ENCODE data around the gene NUDC. TPM values are rescaled to one million over a fixed set of nuclear protein-coding genes. Genes with fewer than 3 reads are reported as not detected.

Gene NUDC
- total and polyA plus RNA-seq, 2 of the 13 experiments (the other 11 are each of a cell fraction or from before 2014, with no cell fraction given): 34.7 to 104 TPM

- TF ChIP-seq, protein P1, sequence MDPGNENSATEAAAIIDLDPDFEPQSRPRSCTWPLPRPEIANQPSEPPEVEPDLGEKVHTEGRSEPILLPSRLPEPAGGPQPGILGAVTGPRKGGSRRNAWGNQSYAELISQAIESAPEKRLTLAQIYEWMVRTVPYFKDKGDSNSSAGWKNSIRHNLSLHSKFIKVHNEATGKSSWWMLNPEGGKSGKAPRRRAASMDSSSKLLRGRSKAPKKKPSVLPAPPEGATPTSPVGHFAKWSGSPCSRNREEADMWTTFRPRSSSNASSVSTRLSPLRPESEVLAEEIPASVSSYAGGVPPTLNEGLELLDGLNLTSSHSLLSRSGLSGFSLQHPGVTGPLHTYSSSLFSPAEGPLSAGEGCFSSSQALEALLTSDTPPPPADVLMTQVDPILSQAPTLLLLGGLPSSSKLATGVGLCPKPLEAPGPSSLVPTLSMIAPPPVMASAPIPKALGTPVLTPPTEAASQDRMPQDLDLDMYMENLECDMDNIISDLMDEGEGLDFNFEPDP (CRISPR knock-in tag; conservative IDR thresholded peaks at IDR 0.05): 0 out of 2 replicates have a peak, but pooled peaks have one; percentile 2
- TF ChIP-seq ZNF75D (CRISPR knock-in tag; IDR thresholded peaks at IDR 0.05; ENCODE audit: borderline replicate concordance): no peak
- TF ChIP-seq, protein P2, sequence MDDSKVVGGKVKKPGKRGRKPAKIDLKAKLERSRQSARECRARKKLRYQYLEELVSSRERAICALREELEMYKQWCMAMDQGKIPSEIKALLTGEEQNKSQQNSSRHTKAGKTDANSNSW (CRISPR knock-in tag; IDR thresholded peaks at IDR 0.05; ENCODE audit: borderline replicate concordance): no peak
- no peak; the same call in 1 of the 2 replicates for TF ChIP-seq ZNF570 (CRISPR knock-in tag; IDR thresholded peaks at IDR 0.05; ENCODE audit: borderline replicate concordance)
- no peak for TF ChIP-seq HDAC6 (IDR thresholded peaks at IDR 0.05; ENCODE audit: low read depth, low read length)
- TF ChIP-seq, protein P3, sequence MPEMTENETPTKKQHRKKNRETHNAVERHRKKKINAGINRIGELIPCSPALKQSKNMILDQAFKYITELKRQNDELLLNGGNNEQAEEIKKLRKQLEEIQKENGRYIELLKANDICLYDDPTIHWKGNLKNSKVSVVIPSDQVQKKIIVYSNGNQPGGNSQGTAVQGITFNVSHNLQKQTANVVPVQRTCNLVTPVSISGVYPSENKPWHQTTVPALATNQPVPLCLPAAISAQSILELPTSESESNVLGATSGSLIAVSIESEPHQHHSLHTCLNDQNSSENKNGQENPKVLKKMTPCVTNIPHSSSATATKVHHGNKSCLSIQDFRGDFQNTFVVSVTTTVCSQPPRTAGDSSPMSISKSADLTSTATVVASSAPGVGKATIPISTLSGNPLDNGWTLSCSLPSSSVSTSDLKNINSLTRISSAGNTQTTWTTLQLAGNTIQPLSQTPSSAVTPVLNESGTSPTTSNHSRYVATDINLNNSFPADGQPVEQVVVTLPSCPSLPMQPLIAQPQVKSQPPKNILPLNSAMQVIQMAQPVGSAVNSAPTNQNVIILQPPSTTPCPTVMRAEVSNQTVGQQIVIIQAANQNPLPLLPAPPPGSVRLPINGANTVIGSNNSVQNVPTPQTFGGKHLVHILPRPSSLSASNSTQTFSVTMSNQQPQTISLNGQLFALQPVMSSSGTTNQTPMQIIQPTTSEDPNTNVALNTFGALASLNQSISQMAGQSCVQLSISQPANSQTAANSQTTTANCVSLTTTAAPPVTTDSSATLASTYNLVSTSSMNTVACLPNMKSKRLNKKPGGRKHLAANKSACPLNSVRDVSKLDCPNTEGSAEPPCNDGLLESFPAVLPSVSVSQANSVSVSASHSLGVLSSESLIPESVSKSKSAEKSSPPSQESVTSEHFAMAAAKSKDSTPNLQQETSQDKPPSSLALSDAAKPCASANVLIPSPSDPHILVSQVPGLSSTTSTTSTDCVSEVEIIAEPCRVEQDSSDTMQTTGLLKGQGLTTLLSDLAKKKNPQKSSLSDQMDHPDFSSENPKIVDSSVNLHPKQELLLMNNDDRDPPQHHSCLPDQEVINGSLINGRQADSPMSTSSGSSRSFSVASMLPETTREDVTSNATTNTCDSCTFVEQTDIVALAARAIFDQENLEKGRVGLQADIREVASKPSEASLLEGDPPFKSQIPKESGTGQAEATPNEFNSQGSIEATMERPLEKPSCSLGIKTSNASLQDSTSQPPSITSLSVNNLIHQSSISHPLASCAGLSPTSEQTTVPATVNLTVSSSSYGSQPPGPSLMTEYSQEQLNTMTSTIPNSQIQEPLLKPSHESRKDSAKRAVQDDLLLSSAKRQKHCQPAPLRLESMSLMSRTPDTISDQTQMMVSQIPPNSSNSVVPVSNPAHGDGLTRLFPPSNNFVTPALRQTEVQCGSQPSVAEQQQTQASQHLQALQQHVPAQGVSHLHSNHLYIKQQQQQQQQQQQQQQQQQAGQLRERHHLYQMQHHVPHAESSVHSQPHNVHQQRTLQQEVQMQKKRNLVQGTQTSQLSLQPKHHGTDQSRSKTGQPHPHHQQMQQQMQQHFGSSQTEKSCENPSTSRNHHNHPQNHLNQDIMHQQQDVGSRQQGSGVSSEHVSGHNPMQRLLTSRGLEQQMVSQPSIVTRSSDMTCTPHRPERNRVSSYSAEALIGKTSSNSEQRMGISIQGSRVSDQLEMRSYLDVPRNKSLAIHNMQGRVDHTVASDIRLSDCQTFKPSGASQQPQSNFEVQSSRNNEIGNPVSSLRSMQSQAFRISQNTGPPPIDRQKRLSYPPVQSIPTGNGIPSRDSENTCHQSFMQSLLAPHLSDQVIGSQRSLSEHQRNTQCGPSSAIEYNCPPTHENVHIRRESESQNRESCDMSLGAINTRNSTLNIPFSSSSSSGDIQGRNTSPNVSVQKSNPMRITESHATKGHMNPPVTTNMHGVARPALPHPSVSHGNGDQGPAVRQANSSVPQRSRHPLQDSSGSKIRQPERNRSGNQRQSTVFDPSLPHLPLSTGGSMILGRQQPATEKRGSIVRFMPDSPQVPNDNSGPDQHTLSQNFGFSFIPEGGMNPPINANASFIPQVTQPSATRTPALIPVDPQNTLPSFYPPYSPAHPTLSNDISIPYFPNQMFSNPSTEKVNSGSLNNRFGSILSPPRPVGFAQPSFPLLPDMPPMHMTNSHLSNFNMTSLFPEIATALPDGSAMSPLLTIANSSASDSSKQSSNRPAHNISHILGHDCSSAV (CRISPR knock-in tag; IDR thresholded peaks at IDR 0.05; ENCODE audit: borderline replicate concordance): no peak
- no peak for TF ChIP-seq TGIF2 (CRISPR knock-in tag; IDR thresholded peaks at IDR 0.05)
- 0 out of 2 replicates have a peak, but pooled peaks have one; percentile 4 for TF ChIP-seq ZNF616 (CRISPR knock-in tag; IDR thresholded peaks at IDR 0.05; ENCODE audit: low read depth)
- TF ChIP-seq ZNF232 (CRISPR knock-in tag; IDR thresholded peaks at IDR 0.05; ENCODE audit: borderline replicate concordance): peak; percentile 11; the same call in 1 of the 2 replicates
- TF ChIP-seq RFXANK (CRISPR knock-in tag; IDR thresholded peaks at IDR 0.05): no peak; the same call in 1 of the 2 replicates
- 0 out of 2 replicates have a peak, but pooled peaks have one; percentile 7 for TF ChIP-seq ZNF367 (CRISPR knock-in tag; IDR thresholded peaks at IDR 0.05; ENCODE audit: borderline replicate concordance)
- TF ChIP-seq ZNF263 (CRISPR knock-in tag; IDR thresholded peaks at IDR 0.05): 0 out of 2 replicates have a peak, but pooled peaks have one; percentile 5
- TF ChIP-seq KDM3A (CRISPR knock-in tag; IDR thresholded peaks at IDR 0.05; ENCODE audit: low read depth): no peak
- TF ChIP-seq, protein P4, sequence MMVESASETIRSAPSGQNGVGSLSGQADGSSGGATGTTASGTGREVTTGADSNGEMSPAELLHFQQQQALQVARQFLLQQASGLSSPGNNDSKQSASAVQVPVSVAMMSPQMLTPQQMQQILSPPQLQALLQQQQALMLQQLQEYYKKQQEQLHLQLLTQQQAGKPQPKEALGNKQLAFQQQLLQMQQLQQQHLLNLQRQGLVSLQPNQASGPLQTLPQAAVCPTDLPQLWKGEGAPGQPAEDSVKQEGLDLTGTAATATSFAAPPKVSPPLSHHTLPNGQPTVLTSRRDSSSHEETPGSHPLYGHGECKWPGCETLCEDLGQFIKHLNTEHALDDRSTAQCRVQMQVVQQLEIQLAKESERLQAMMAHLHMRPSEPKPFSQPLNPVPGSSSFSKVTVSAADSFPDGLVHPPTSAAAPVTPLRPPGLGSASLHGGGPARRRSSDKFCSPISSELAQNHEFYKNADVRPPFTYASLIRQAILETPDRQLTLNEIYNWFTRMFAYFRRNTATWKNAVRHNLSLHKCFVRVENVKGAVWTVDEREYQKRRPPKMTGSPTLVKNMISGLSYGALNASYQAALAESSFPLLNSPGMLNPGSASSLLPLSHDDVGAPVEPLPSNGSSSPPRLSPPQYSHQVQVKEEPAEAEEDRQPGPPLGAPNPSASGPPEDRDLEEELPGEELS (CRISPR knock-in tag; IDR thresholded peaks at IDR 0.05): 0 out of 2 replicates have a peak, but pooled peaks have one; percentile 19
- no peak for TF ChIP-seq ZNF883 (CRISPR knock-in tag; IDR thresholded peaks at IDR 0.05; ENCODE audit: not compliant biosample characterization)
- TF ChIP-seq, protein P5, sequence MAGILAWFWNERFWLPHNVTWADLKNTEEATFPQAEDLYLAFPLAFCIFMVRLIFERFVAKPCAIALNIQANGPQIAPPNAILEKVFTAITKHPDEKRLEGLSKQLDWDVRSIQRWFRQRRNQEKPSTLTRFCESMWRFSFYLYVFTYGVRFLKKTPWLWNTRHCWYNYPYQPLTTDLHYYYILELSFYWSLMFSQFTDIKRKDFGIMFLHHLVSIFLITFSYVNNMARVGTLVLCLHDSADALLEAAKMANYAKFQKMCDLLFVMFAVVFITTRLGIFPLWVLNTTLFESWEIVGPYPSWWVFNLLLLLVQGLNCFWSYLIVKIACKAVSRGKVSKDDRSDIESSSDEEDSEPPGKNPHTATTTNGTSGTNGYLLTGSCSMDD (CRISPR knock-in tag; IDR thresholded peaks at IDR 0.05): no peak
- TF ChIP-seq ZNF746 (CRISPR knock-in tag; IDR thresholded peaks at IDR 0.05): no peak
- TF ChIP-seq BCL6 (CRISPR knock-in tag; IDR thresholded peaks at IDR 0.05): no peak
Measured at GRCh38 chr1:26921126-26921539, 410 bp upstream of the NUDC start (continued).

Measured in HepG2 (cell line).